NCI-H1694 treated with DMSO at 0.1 percent for 48 hours (cell line): Measurements from ENCODE around the gene XIAP.
"Not testable (repeated sequence)": the region's sequence is repeated elsewhere in the genome, so short reads cannot be mapped to it uniquely, and the experiment has no call there.

Experiments used
- DNase-seq: peaks from one replicate; lab custom pipeline; 2025; lab: John Stamatoyannopoulos, UW

XIAP gene

DNA sequence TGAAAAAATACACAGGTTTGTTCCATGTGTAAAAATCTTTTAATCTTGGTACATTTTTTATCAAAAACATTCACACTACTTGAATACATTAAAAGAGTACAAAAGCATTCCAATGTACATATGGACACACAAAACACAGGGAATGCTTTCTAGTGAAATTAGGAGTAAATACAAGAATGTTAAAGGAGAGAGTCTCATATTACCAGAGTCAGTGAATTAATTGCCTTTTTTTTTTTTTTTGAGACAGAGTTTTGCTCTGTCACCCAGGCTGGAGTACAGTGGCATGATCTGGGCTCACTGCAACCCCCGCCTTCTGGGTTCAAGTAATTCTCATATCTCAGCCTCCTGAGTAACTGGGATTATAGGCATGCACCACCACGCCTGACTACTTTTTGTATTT lies 17.0 kb downstream of the XIAP start:
- DNase-seq = no peak

DNA sequence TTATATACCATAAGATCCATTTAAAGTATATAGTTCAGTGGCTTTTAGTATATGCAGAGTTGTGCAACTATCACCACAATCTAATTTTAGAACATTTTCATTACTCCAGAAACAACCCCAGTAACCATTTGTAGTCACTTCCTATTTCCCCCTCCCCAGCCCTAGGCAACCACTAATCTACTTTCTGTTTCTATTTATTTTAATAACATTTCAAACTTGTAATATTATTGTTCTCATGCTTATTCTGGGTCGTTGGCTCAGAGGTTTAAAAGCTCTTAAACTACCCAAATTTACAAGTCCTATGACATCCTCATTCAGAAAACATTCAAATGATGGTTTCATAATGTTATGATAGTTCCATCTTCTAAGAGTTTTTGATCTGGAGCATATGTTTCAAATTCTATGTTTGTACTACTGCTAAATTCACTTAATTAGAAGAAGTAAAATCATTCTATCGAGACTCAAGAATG lies 18.4 kb downstream of the XIAP start:
- DNase-seq = no peak

DNA sequence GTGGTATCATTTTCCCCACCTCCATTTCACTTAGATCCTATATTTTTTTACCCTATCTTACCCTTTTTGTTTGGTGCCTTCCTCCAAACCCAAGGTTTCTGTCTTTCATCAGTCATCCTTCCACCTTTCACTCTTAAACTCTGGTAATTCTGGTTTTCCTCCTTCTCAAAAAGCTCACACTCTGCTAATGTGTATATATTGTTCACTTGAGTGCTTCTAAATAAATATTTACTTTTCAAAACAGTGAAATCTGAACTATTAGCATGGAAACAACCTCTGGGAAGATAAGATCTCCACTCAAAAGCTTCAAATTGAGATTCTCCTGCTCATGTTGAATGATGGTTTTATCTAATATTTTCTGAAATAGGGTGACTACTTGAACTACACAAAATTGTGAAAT lies 21.5 kb downstream of the XIAP start:
- DNase-seq = no peak

DNA sequence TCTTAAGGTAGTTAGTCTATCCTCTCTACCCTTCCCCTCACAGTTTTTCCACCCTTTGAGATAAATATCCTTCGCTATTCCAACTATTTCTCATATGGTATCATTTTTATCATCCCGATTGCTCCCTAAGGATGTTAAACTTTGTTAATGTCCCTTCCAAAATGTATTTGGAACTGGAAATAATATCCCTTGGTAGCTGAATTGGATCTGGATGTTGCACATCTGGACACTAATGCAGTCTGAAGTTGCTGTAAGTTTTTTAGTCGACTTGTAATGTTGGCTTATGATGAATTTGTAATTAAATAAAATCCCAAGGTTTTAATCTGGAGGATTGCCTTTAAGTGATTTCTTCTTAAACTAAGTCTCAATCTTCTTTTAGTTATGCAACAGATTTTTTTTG lies 22.5 kb downstream of the XIAP start:
- no peak for DNase-seq

DNA sequence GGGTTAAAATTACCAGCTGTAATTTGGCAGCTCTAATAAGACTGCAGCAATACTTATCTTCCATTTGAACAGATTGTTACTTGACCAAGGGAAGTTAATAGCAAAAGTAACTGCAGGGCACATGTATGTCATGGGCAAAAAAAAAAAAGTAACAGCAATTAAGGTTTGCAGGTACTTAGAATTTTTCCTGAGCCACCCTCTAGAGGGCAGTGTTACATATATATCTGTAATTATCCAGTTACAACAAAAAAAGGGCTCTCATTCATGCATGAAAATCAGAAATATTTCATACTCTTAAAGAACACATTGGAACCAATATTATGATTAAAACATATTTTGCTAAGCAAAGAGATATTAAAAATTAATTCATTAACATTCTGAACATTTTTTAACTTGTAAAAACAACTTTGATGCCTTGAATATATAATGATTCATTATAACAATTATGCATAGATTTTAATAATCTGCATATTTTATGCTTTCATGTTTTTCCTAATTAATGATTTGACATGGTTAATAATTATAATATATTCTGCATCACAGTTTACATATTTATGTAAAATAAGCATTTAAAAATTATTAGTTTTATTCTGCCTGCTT lies 25.1 kb downstream of the XIAP start:
- peak; percentile 75 for DNase-seq

DNA sequence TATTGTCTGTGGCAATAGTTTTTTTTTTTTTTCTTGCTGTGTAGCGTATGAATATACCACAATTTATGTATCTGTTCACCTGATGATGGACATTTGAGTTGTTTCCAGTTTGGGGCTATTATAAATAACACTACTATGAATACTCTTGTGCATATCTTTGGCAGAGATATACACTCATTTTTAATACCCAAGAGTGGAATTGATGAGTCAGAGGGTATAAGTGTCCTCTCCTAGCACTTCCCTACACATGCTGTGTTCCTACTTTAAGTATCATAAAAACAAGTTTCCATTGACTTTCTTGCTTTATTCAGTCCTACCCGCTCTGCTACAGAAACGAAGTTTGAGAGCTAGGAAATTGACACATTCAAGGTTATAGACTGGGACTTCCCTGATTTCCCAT lies 39.8 kb downstream of the XIAP start:
- no peak for DNase-seq

DNA sequence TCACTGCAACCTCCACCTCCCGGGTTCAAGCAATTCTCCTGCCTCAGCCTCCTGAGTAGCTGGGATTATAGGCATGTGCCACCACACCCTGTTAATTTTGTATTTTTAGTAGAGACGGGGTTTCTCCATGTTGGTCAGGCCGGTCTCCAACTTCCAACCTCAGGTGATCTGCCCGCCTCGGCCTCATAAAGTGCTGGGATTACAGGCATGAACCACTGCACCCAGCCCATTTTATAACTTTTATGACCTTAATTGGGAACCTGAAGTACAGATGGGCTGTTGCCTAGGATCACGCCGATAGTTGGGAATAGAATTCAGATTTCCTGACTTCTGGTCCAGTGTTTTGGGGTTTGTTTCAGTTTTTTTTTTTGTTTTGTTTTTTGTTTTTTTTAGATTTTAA lies 43.4 kb downstream of the XIAP start:
- not testable (repeated sequence) for DNase-seq

DNA sequence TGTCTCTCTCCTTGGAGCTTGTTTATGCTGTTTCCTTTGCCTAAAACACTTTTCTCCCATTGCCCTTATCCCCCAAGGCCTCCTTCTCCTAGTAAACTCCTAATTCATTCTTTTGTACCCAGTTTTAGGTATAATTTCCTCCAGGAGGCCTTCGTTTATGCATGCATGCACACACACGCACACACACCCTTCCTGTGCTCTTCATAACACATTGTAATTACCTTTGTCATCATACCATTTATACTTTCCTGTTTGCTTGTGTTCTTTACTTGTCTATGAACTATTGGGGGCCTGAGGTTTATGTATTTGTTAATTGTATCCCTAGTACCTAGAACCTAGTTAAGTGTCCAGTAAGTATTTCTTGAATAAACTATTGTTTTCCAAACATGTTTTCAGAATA lies 45.5 kb downstream of the XIAP start:
- DNase-seq = no peak

DNA sequence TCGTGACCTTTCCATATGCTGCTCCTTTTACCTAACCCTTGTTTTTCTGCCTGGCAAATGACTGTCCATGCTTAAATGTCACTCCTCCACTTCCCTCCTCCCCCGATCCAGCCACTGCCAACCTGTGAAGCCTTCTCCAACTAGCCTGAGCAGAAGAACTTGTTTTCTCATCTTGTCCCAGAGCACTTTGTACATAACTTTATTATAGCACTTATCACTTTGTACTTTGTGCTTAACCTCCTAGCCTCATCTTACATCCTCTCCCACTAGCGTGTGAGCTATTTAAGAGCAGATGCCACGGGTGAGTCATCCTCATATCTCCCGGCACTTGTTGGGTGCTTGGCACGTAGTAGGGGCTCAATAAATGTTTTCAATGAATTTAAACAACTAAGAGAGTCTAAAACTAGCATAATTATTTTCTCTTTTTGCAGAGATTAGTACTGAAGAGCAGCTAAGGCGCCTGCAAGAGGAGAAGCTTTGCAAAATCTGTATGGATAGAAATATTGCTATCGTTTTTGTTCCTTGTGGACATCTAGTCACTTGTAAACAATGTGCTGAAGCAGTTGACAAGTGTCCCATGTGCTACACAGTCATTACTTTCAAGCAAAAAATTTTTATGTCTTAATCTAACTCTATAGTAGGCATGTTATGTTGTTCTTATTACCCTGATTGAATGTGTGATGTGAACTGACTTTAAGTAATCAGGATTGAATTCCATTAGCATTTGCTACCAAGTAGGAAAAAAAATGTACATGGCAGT lies 46.9 kb downstream of the XIAP start:
- no peak for DNase-seq

DNA sequence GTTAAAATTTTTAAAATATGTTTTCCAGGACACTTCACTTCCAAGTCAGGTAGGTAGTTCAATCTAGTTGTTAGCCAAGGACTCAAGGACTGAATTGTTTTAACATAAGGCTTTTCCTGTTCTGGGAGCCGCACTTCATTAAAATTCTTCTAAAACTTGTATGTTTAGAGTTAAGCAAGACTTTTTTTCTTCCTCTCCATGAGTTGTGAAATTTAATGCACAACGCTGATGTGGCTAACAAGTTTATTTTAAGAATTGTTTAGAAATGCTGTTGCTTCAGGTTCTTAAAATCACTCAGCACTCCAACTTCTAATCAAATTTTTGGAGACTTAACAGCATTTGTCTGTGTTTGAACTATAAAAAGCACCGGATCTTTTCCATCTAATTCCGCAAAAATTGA lies 49.7 kb downstream of the XIAP start:
- no peak for DNase-seq

DNA sequence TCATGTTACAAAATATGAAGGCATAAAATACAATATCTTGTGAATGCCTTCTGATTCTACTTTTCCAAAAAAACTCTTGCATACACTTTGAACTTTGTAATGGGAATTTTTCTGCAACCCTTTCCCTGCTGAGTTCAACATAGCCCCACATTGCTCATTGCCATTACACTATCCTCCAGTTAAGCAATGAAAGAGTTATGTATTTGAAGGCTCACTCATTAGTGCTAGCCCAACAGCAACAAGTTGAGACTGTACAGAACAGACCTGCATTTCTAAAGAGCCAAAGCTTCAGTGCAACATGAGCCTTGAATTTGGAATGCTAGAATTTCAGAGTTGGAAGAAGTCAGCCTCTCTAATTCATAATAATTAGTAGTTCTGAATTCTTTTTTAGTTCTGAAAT lies 57.2 kb downstream of the XIAP start:
- no peak for DNase-seq

DNA sequence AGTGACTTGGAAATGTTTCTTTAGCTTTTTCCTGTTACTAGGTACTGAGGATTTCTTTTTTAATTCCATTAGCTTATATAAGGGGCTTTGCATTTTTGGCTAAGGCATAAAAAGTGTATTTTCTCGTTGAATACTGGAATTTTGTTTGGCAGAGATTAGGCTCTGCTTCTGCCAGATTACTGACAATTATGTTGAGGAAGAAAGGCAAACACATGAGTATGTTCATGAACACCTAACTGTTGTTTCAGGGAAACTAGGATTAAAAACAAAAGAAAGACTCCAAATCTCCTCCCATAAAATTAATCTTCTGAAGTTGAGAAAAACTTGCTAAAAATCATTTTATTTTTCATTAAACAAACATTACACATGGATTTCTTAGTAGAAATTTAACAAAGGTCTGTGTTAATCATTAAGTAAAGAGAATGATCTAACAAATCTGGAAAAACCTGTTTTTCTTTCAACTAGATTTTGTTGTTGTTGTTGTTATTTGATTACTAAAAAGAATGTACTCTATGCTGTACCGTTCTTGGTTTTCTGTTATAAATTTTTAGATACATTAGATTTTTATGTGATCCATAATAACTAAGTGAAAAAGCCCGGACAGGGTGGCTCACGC lies 58.4 kb downstream of the XIAP start:
- no peak for DNase-seq

DNA sequence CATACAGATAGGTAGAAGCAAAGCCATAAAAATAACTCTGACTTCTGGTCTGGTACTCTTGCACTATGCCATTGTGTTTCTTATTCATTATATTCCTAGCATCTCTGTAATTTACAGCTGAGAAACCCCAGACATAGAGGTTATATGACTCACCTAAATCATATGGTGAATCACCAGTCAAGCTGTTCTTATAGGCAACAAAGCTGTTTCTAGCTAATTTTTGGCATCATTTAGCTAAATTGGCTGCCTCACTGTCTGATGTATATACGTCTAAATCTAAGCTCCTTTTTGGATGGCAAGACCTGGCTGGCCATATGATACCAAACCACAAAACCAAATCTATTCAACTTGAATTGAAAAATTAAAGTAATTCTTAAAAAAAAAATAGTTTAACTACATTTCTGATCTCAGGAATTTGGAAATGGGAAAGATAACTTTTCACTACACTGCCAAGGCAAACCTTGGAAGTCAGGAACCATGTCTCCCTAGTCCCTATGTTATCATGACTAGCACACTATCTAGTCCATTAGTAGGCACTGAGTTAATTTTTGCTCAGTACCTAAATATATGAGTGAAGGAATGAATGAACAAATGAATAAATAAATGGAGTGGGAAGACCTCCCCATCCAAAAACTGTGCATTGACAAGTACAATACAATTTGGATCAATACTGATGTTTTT lies 60.4 kb downstream of the XIAP start:
- DNase-seq = peak; percentile 78

DNA sequence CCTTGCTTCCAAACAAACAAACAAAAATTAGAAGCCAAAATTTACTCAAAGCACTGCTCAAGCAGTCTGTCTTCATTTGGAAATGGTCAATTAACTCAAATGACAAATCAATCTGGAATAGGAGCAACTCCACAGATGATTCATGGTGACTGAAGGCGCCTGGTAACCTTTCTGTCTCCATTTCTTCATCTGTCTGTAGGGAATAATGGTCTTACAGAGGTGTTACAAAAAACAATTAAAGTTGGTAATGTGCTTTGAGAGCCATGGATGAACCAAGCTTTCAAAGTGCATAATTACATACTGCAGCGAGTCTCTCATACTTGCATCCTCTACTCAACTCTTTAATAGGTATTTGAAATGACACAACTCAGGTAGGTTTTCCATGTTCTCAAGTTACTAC lies 63.4 kb downstream of the XIAP start:
- DNase-seq = no peak

DNA sequence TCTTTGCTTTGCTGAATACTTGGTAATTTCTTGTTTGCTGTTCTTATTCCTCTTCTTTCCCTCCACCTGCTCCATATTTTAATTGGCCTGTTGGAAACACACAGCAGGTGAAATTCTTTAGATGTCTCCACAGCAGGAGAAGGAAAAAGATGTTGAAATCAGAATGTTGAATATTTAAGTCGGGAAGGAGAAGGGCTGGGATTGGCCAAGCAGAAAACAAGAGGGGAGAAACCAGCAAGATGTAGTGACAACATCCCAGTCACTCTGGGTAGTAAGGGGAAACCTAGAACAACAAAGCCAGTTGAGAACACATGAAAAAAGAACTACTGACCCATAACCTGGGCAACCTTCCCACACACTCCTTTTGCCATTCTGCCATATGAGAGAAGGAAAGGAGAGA lies 64.3 kb downstream of the XIAP start:
- no peak for DNase-seq

DNA sequence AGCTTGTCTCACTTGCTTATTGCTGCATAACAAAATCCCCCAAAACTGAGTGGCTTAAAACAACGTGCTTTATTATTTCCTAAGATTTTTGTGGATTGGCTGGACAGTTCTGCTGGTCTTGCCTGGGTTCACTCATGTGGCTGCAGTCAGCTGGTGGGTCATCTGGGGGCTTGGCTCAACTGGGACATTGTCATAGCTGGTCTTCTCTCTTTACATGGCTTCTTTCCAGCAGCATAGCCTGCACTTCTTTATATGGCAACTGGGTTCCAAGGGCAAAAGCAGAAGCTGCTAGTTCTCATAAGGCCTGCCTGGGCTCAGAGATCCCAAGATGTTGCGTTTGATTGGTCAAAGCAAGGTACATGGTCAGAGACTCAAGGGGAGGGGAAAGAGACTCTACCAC lies 68.0 kb downstream of the XIAP start:
- DNase-seq = no peak

DNA sequence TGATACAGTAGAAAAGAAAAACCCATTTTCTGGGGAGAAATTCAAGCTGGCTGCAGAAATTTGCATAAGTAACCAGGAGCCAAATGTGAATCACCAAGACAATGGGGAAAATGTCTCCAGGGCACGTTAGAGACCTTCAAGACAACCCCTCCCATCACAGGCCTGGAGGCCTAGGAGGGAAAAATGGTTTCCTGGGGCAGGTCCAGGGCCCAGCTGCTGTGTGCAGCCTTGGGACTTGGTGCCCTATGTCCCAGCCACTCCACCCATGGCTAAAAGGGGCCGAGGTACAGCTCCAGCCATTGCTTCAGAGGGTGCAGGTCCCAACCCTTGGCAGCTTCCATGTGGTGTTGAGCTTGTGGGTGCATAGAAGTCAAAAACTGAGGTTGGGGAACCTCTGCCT lies 72.2 kb downstream of the XIAP start:
- DNase-seq = not testable (repeated sequence)

DNA sequence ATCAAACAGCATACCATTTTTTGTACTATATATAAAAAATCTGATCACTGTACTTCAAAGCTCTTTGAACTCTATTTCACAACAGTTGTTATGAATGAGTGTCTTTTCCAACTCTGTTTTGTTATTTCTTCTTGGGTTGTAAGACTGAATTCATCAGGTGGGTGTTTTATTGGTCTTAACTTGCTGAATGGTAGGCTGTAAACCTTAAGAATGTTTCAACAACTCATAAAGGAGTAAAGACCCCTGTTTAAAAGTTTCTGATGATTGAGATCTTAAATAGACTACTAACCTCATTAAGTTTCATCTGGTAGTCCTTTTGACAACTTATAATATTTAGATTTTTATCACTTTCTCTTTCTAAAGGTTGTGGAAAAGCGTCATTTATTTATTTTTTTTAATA lies 83.2 kb downstream of the XIAP start:
- no peak for DNase-seq

DNA sequence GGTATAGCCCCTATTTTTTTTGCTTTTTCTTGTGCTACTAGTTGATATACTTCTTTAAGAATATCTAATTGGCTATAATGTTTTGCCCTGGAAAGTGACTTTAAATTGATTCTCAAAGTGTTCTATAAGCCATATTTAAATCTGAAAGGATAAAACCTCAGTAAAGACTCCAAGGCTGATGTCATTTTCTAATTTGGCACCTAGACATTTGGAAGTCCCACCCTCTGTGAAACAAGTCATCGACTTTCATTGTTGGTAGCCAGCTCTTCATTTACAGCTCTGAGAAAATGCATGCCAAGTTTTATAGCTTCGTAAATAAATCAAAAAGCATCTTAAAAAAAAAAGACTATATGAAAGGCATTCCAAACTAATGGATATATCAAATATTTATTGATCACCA lies 83.6 kb downstream of the XIAP start:
- no peak for DNase-seq

DNA sequence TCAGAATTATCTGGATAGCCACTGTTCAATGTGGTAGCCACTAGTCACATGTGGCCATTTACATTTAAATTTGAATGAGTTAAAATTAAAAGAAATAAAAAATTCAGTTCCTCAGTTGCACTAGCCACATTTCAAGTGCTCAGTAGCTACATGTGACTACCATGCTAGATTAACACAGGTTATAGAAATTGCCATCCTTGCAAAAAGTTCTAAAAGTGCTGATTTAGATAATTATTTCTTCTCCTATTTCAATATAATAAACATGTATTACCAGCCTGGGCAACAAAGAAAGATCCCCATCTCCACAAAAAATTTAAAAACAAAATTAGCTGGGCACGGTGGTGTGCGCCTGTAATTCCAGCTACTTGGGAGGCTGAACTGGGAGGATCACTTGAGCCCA lies 90.0 kb downstream of the XIAP start:
- no peak for DNase-seq

DNA sequence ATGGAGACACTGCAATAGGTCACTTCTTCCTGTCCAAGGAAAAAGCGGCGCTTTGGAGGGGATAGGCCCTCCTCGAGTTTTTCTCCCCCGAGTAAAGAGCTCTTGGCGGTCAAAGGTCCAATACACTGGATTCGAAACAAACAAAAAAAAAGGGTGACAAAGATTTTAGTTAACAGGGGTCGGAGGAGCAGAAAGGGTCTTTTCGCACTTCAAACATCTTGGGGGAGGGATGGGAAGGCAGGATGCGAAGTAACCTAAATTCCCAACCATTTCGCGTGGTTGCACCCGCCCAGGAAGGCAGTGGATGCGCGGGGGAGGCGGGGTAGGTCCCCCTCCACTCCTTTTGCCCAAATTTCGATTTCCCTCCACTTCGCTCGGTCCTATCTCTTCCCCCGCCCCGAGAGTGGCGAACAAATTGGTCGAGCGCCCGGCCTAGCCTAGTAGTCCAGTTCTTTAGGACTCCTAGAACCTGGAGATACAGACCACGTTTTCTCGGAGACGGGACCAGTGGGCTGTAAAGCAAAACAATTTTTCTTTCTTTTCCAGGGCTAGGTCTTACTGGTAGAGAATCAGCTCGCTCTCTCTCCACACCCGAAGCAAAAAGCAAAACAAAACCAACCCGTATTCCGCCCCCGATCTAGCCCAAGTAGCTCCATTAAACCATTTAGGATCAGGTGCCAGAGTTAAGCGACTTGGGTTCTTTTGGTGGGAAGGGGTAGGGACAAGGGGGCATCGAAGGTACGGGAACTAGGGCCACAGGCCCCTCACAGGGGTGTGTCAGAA lies 99.6 kb downstream of the XIAP start:
- DNase-seq = no peak

DNA sequence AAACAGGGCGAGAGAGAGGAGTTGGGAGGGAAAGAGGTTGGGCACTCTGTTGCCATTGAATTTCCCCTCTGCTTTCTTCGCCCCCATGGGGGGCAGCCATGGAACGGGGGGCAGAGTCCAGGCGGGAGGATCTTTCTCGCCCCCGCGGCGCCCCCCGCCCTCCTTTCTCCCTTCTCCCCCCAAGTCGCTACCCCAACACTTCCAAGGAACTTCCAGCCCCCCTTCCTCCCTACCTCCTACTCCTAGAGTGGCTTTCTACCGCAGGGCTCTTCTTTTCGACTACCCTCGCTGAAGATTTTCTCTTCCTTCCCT lies 101.1 kb downstream of the XIAP start:
- no peak for DNase-seq
